GM20000 (cell line): ENCODE data around the gene CLEC4A.
"Not testable (repeated sequence)": the region's sequence is repeated elsewhere in the genome, so short reads cannot be mapped to it uniquely, and the experiment has no call there.

Experiments
- DNase-seq: peaks from one replicate; pipeline ENCODE4 v3.0.0; 2012; ENCODE audit warnings: low spot score
- CTCF ChIP-seq: IDR thresholded peaks from 2 replicates; pipeline ENCODE4 v1.5.1; 2012; ENCODE audit warnings: mild to moderate bottlenecking, control low read depth; ENCODE audit errors: extremely low read depth, missing control alignments

CLEC4A gene

GRCh38 chr12:8145754-8146441 is 22.5 kb downstream of the CLEC4A start:
- no peak for DNase-seq
- TF ChIP-seq CTCF = no peak

- no peak for DNase-seq
- TF ChIP-seq CTCF = no peak
Measured at GRCh38 chr12:8146442-8146771, 23.0 kb downstream of the CLEC4A start.

DNA sequence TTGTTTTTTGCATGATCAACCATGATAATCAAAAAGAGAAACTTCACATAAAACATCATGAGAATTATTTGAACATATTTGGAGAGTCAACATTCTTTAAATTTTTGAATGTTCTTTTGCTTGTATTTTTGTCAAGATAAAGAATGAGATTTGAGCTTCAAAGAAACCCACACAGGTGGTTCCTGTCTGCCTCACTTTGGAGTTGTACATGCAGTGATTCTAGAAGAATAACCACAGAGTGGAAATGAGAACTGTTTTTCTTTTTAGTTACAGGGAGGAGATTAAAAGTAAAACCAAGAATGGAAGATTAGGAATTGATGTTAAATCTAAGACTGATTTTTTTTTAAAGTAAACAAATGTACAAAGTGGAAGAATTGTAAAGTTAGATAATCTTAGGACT is 31.1 kb downstream of the CLEC4A start:
- no peak for DNase-seq
- TF ChIP-seq CTCF = no peak

DNA sequence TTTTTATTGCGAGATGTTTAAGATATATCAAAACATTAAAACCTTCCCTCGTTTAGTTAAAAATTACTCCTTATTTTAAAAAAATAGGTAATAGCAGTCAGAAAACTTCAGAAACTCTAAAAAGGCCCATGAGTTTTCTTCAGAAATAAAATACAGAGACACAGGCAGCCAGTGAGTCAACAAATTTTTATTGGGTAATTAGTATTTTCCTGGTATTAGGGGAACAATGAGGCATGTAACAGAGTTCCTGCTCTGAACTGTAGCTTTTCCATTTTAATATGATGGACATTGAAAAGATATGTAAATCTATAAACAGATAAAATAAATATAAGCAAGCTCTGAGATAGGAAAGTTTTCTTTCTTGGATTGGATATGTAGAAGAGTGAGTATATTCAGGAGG is 33.0 kb downstream of the CLEC4A start:
- no peak for TF ChIP-seq CTCF
- DNase-seq = no peak

DNA sequence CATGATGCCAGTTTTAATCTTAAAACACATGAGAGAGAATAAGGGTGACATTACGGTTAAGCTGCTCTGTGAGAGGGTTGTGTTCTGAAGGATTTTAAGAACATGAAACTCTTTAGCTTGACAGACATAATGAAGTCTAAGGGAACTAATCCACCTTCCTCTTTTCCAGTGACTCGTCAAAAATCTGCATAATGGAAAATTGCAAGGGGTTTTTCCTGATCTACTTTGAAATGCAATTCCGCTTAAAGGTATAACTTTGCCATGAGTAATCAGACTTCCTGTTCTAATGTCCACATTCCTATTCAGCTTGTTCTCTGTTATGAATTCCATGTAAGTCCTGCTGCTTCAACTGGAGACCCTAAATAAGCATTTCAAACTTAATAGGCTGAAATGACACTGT is 33.4 kb downstream of the CLEC4A start, which contains the start of gene ZNF705A:
ZNF705A (plus strand) TSS at position 171 of the 400 bp plus-strand sequence. CDS start 15,611 bp downstream, outside the sequence.
- no peak for DNase-seq
- TF ChIP-seq CTCF = no peak

DNA sequence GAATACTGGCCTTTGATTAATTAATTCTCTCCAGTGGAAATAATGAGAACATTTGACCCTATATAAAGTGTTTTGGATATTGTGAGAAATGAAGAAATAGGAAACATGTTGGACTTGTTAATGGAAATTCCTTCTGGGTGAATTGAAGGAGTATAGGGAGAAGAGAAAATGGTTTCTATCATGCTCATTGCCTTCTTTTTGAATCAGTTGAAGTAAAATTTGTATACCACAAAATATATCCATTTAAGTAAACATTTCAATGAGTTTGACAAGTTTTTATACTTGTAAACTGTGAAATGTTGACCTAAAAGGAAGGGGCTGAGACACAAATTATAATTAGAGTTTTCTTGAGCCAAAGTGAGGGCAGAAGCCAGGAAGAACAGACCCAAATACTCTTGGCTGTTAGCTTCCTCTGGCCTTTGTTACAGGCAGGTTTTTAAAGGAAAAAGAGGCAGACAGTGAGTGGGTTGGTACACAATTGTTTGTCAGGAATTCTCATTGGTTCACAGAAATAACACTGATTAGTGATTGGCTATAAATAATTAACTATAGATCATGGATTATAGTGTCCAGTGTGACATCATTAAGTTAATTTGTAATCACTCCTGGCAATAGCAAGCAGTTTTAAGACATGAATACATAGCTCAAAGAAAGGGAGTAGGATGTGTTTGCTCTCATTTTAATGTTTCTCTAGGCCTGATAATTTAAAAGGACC is 34.2 kb downstream of the CLEC4A start:
- DNase-seq = no peak
- no peak for TF ChIP-seq CTCF

DNA sequence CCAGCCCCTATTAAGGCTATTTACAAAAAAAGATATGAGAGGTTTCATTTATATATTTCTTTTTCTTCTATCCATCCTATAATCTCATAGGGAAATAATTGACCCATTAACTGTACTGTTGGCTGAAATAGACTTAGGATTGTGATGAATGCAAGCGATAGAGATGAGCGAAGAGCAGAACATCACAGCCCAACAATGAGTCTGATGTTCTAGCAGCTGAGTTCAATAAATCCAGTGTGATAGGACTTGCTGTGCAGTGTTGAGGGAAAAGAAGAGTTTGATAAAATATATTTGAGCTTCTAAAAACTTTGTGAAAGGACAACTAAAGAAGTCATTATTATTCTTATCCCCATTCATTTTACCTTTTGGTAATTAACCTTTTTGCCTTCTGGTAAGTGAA is 49.5 kb downstream of the CLEC4A start:
- DNase-seq = not testable (repeated sequence)
